GM10248 (cell line): ENCODE results near the gene LIMD2.

ENCODE experiments used
- CTCF ChIA-PET: fragments of 300-600 bp; sonication (Branson Sonifier 250); formaldehyde crosslinking; extraction: SDS; loops from one replicate; lab custom pipeline; 2021; ENCODE audit warnings: antibody characterized with exemption; lab: Yijun Ruan, JAX
- POLR2A ChIA-PET: fragments of 350-650 bp; sonication (Branson Sonifier 250); formaldehyde crosslinking; extraction: SDS; loops from one replicate; lab custom pipeline; 2020; ENCODE audit warnings: antibody characterized with exemption; lab: Yijun Ruan, JAX
- DNase-seq: peaks from one replicate; pipeline ENCODE4 v3.0.0; 2012; ENCODE audit errors: extremely low spot score
- TF ChIP-seq, protein P1 (sequence below): IDR thresholded peaks from 2 replicates; pipeline ENCODE4 v1.5.1; 2012; ENCODE audit warnings: mild to moderate bottlenecking, low read depth; ENCODE audit errors: extremely low read depth, missing control alignments, control extremely low read depth

Gene LIMD2

DNA sequence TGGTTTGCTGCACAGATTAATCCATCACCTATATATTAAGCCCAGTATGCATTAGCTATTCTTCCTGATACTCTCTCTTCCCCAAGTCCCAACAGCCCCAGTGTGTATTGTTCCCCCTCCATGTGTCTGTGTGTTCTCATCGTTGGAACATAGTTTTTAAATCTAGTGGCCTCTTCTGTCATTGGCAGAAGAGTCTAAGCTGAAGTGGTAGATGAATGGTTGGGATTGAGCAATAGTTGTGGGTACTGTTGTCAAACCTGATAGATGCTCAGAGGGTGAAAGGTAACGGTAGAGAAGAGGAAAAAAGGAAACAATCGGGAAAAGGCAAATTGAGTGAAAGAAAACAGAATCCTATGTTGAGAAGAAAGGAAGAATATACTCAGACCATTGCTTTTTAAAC, 47.8 kb downstream of the LIMD2 start:
- CTCF ChIA-PET: interaction anchor here (0.9 kb wide), 1 partner anchor 9 kb away, joined by 3 read pairs; no protein-coding TSS in a partner anchor

DNA sequence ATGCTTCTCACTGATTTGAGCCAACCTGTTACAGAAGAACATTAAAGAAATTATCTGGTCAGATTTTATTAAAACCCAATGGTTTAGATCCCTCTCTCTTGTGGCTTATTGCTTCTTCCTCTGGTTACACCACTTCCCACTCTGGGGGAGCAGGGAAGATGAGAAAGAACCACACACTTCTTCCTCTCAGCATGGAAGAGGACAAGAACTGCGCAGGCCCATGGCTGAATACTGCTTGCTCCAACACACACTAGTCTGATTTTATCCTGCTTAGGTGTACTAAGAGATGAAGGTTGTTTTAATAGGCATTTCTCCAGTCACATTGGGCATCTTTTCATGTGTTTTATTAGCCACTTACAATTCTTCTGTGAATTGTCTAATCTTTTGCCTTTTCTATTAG, 50.1 kb downstream of the LIMD2 start:
- TF ChIP-seq, protein P1, sequence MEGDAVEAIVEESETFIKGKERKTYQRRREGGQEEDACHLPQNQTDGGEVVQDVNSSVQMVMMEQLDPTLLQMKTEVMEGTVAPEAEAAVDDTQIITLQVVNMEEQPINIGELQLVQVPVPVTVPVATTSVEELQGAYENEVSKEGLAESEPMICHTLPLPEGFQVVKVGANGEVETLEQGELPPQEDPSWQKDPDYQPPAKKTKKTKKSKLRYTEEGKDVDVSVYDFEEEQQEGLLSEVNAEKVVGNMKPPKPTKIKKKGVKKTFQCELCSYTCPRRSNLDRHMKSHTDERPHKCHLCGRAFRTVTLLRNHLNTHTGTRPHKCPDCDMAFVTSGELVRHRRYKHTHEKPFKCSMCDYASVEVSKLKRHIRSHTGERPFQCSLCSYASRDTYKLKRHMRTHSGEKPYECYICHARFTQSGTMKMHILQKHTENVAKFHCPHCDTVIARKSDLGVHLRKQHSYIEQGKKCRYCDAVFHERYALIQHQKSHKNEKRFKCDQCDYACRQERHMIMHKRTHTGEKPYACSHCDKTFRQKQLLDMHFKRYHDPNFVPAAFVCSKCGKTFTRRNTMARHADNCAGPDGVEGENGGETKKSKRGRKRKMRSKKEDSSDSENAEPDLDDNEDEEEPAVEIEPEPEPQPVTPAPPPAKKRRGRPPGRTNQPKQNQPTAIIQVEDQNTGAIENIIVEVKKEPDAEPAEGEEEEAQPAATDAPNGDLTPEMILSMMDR: no peak
- DNase-seq: no peak
- POLR2A ChIA-PET: no interaction called here
- CTCF ChIA-PET: no interaction called here

More for the DNA sequence above, 47.8 kb downstream of the LIMD2 start:
- POLR2A ChIA-PET: no interaction called here
- no peak for DNase-seq
- TF ChIP-seq, protein P1: no peak

DNA sequence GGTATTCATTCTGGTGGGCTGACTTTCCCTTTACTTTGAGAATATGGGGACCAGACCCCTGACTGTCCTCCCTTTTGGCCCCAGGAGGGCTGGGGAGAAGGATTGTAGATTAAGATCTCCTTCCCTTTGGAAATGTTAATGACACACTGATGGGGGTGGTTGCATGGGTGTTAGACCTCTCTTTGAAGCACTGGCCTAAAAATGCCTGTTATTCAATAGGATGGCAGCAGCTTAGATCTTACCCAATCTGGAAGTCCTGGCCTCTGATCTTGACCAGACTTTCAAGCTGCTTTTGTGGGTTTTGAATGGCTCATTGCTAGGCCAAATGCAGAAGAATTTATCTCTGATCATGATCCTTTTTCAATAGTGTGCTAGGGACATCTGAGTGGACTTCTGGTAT, 52.0 kb downstream of the LIMD2 start:
- CTCF ChIA-PET: interaction anchor here (0.6 to 1.1 kb wide), 2 partner anchors 18 to 20 kb away, joined by 3 to 4 read pairs; no protein-coding TSS in a partner anchor
- no peak for DNase-seq
- TF ChIP-seq, protein P1: no peak
- POLR2A ChIA-PET: no interaction called here

DNA sequence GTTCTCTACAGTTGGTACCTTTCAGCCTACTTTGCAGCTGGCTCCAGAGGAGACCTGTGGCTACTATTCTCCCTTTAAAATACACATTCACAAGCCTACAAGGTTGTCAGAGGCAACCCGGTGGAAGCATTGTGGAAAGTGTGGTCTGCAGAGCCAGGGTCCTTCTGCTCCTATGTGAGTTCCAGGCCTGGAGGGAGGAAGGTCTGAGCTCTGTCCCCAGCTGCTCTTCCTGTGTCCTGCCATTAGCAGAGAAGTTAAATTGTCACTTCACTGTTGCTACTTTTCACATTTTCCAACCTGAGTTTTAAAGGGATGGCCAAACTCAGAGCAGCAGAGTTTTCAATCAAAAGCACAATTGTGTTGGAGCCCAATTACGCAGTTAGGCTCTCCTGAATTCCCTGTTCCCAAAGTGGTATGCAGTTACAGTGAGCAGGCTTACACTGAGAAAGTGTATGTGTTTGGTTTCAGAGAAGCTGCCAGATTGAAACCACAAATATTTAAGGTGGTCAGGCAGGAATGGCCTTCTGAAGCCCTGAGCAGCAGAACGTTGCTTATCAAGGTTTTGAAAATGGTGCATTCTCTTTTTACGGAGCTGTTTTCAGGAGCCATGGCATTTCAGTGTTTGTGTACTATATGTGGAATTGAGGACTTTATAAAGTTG, 52.7 kb downstream of the LIMD2 start:
- POLR2A ChIA-PET: no interaction called here
- CTCF ChIA-PET: interaction anchor here (0.9 to 1.3 kb wide), 6 partner anchors 17 to 221 kb away, joined by 3 to 6 read pairs (median 4); partner anchors contain the start of gene MAP3K3
- no peak for DNase-seq
- TF ChIP-seq, protein P1: no peak

DNA sequence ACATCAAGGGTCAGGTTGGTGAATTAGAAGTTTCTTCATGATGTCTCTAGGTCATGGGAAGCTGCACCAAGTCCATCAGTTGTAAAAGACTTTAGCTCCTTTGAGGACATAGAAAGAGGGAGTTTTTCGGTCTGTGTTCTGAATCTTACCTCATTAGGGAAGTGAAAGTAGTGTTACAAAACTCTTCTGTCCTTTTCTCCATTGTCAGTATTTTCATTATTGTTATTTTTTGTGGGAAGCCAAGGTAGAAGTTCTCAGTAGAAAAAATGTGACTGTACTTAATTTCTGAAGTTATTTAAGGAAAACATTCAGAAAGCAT, 53.5 kb downstream of the LIMD2 start:
- TF ChIP-seq, protein P1: no peak
- ChIA-PET POLR2A (no interaction called here), CTCF (interaction anchor here (0.9 to 1.6 kb wide), 6 partner anchors 9 to 221 kb away, joined by 3 to 6 read pairs (median 4); partner anchors contain the start of gene MAP3K3)
- peak; percentile 67 for DNase-seq
